Stimulated activated naive CD8-positive, alpha-beta T cell treated with anti-CD3 and anti-CD28 coated beads, Interleukin-15, amount 100 ng/mL, for 72 hours (primary cell): Measurements from ENCODE around the gene DUOXA2.
"Not testable (repeated sequence)": the region's sequence is repeated elsewhere in the genome, so short reads cannot be mapped to it uniquely, and the experiment has no call there.

ENCODE experiments used
- ATAC-seq: fragments of 150-1000 bp; cut with Tn5 transposase; 2 replicates; pipeline ENCODE4 v1.10.0; 2021; ENCODE audit warnings: mild to moderate bottlenecking, moderate library complexity
- DNase-seq, 2 donors: peaks; one replicate each; pipeline ENCODE4 v3.0.0; 2021 to 2022
- H3K27ac Mint-ChIP-seq, 2 donors: one replicate each; pipeline ENCODE4 v1.8.0; 2022; ENCODE audit warnings: mild to moderate bottlenecking in 2 of 2, mixed read lengths in 2 of 2, moderate library complexity in 2 of 2
- H3K27me3 Mint-ChIP-seq: one replicate; pipeline ENCODE4 v1.8.0; 2022; ENCODE audit warnings: mixed read lengths
- H3K4me1 Mint-ChIP-seq: one replicate; pipeline ENCODE4 v1.8.0; 2022; ENCODE audit warnings: mild to moderate bottlenecking, mixed read lengths
- H3K4me3 Mint-ChIP-seq, 2 donors: one replicate each; pipeline ENCODE4 v1.8.0; 2022; ENCODE audit warnings: mild to moderate bottlenecking in 2 of 2, mixed read lengths in 2 of 2, moderate library complexity in 1 of 2
- H3K9me3 Mint-ChIP-seq, 2 donors: one replicate each; pipeline ENCODE4 v1.8.0; 2022; ENCODE audit warnings: mixed read lengths in 2 of 2

Gene DUOXA2

DNA sequence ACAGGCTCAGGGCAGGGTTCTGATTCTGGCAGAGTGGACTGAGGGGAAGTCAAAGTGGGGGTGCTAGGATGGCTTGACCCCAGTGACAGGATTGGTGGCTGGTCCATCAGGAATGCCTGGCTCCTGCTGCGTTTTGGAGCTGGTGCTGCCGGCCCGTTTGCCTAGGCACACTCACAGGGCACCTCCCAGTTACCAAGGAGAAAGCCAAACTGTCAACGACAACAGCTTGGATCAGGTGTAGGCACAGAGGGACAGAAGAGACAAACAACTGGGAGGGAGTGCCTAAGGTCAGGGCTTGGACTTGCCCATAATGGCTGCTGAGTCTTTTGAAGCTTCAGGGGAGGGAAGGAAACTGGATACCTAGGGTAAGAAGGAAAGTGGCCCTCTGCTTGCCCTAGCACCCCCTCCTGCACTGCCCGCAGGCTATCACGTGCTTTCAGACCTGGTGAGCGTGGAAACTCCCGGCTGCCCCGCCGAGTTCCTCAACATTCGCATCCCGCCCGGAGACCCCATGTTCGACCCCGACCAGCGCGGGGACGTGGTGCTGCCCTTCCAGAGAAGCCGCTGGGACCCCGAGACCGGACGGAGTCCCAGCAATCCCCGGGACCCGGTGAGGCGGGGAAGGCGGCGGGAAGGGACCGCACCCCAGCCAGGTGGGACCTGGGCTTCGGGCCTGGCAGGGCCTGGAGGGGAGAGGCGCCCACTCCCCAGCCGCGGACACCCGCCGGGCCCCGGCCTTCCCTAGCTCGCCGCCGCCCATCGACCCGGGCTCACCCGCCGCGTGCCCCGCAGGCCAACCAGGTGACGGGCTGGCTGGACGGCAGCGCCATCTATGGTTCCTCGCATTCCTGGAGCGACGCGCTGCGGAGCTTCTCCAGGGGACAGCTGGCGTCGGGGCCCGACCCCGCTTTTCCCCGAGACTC, 20.8 kb downstream of the DUOXA2 start:
- Mint-ChIP-seq H3K4me3 (peak overlapping the region; percentile 78 to 81), H3K27ac (no peak overlapping the region), H3K27me3 (peaks cover 63% of the 10 kb centered on the region), H3K4me1 (peaks cover 16% of the 10 kb centered on the region), H3K9me3 (no peaks in the 10 kb centered on the region)
- no peak for DNase-seq
- peak; percentile 56 for ATAC-seq

DNA sequence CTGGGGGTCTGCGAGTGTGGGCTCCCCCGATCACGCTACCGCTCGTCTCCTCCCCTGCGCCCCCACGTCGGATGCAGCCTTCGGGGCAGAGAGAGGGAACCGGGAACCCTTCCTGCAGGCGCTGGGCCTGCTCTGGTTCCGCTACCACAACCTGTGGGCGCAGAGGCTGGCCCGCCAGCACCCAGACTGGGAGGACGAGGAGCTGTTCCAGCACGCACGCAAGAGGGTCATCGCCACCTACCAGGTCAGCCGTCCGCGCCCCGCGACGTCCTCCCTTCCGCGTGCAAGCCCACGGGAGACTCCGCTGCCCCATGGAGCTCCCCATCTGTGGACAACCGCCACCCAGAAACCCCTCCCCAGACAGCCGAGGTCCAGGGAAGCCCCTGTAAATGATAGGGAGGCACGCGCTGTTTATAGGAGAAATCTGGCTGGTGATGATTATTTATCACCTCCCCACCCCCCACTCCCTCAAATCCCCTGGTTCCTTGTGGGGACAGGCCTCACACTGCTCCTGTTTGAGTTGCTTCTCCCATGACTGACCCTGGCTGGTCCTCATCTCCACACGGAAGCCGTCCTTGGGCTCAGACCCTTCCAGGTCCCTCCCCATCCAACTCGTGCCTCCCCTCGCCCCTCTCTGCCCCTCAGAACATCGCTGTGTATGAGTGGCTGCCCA, 21.7 kb downstream of the DUOXA2 start:
- not testable (repeated sequence) for DNase-seq, H3K9me3 Mint-ChIP-seq, H3K27ac Mint-ChIP-seq
- peak overlapping the region; percentile 67 to 75 for H3K4me3 Mint-ChIP-seq
- H3K4me1 Mint-ChIP-seq = peaks cover 16% of the 10 kb centered on the region
- peak; percentile 2 for ATAC-seq
- H3K27me3 Mint-ChIP-seq = peaks cover 54% of the 10 kb centered on the region

DNA sequence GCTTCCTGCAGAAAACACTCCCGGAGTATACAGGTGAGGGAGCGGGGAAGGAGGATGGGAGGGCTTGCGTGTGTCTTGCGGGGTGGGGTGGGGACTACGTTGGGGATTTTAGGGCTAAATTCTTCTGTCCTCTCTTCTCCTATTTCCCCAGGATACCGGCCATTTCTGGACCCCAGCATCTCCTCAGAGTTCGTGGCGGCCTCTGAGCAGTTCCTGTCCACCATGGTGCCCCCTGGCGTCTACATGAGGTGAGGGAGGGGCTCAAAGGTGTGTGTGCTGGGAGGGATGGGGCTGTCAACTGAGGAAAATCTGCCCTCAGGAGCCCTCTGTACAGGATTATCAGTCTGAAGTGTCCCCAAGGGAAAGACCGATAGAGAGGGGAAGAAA, 22.2 kb downstream of the DUOXA2 start:
- DNase-seq (no peak), ATAC-seq (peak; percentile 36)
- Mint-ChIP-seq H3K9me3 (no peaks in the 10 kb centered on the region), H3K4me1 (peaks cover 16% of the 10 kb centered on the region), H3K4me3 (peak overlapping the region; percentile 67 to 75), H3K27me3 (peaks cover 49% of the 10 kb centered on the region), H3K27ac (no peak overlapping the region)

DNA sequence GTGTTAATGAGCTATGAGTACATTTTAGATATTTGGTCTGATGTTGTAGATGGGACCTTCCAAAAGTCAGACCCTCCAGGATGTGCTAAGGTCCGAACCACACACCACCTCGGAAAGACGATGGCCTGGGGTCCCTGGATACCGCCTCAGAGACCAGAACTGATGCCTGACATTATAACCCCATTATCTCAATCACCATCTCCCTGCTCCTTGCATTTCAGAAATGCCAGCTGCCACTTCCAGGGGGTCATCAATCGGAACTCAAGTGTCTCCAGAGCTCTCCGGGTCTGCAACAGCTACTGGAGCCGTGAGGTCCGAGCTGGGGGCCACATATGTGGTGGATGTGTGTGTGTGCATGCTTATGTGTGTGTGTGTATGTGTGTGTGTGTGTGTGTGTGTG, 23.6 kb downstream of the DUOXA2 start:
- Mint-ChIP-seq H3K27me3 (peaks cover 35% of the 10 kb centered on the region), H3K9me3 (no peaks in the 10 kb centered on the region), H3K27ac (no peak overlapping the region), H3K4me3 (no peak overlapping the region), H3K4me1 (peaks cover 16% of the 10 kb centered on the region)
- ATAC-seq (no peak), DNase-seq (no peak)

DNA sequence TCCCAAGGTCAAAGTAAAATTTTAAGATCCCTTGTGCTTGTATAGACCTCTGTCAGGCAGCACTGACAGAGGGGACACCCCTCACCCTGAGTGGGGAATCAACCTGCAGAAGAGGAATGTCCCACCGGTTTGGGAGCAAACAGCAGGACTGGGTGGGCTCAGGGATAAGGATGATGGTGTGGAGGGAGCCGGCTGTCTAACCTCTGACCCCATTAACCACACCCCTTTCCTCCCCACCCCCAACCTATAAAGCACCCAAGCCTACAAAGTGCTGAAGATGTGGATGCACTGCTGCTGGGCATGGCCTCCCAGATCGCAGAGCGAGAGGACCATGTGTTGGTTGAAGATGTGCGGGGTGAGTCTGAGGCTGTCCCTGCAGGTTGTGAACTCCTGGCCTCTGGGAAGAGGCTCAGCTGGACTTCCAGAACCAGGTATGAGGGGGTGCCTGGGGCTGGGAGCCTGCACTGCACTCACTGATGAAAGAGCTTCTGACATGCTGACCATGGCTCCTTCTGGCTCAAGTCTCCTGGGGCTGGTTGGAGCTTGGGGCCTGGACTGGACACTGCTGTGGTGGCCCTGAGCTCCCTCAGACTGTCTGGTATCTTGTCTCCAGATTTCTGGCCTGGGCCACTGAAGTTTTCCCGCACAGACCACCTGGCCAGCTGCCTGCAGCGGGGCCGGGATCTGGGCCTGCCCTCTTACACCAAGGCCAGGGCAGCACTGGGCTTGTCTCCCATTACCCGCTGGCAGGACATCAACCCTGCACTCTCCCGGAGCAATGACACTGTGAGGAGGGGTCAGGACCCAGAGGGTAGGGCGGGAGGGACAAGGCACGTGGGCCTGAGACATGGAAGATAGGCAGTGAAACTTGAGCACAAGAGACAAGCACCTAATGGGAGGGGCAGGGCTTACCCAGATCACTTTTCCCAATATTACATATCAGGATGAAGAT, 25.0 kb downstream of the DUOXA2 start:
- no peak overlapping the region for H3K27ac Mint-ChIP-seq
- no peak for DNase-seq
- ATAC-seq = no peak
- H3K27me3 Mint-ChIP-seq = peaks cover 22% of the 10 kb centered on the region
- H3K9me3 Mint-ChIP-seq = no peaks in the 10 kb centered on the region
- H3K4me1 Mint-ChIP-seq = peaks cover 16% of the 10 kb centered on the region
- H3K4me3 Mint-ChIP-seq = no peak overlapping the region

DNA sequence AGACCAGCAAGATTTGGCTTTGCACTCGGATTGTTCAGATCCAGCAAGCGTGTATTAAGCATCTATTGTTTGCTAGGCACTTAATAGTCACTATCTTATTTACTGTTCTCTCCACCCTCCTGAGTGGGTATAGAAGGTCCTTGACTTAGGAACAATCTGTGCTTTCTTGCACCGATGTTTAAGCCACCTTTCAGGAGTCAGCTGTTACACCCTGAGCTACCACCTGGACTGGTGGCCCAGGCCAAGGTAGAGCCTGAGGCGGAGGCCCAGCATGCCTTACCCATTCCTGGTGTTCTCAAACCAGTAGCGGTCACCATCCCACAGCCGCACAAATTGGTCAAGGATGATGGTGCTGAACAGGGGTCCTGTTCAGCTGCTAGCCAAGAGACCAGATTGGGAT, 25.6 kb downstream of the DUOXA2 start:
- peaks cover 12% of the 10 kb centered on the region for H3K4me1 Mint-ChIP-seq
- H3K9me3 Mint-ChIP-seq = no peaks in the 10 kb centered on the region
- DNase-seq (no peak), ATAC-seq (no peak)
- peaks cover 15% of the 10 kb centered on the region for H3K27me3 Mint-ChIP-seq
- no peak overlapping the region for H3K4me3 Mint-ChIP-seq
- H3K27ac Mint-ChIP-seq = no peak overlapping the region

DNA sequence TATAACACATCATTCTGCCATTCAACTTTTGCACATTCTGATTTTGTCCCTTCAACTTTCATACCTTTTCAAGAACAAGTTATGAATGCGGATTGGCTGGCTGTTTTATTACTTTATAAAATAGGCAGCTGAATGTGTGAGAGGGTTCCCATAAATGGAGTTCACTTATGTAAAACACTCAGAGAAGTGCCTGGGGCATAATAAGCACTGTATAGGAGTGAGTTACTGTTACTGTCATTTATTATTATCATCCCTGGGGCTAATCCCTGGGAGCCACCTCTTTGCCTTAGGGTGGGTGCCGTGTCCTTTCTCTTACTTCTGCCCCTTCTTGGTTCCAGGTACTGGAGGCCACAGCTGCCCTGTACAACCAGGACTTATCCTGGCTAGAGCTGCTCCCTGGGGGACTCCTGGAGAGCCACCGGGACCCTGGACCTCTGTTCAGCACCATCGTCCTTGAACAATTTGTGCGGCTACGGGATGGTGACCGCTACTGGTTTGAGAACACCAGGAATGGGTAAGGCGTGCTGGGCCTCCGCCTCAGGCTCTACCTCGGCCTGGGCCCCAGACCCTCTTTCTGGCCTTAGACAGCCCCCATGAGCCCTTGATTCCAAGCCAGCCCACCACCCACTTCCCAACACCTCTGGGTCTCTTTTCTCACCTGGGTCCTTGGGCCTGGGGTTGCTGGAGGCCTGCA, 26.6 kb downstream of the DUOXA2 start:
- DNase-seq (no peak), ATAC-seq (no peak)
- Mint-ChIP-seq H3K4me1 (peaks cover 8% of the 10 kb centered on the region), H3K9me3 (no peaks in the 10 kb centered on the region), H3K27ac (no peak overlapping the region), H3K27me3 (peaks cover 11% of the 10 kb centered on the region), H3K4me3 (no peak overlapping the region)

DNA sequence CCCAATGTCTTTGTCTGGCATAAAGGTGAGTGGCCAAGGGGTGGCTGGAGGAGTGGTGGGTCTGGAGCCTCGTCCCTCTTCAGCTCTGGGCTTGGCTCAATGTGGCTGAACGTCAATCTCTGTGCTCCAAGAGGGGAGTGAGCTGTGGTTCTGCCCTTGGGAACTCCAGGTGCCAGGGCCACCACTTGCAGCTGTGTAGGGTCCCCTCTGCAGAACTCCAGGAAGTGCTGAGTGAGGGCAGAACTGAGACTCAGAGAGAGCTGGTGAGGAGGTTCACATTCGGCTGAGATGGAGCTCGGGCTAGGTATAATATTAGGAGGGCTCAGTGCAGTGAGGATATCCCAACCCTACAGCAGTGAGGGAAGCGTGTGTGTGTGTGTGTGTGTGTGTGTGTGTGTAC, 27.3 kb downstream of the DUOXA2 start:
- DNase-seq (no peak), ATAC-seq (no peak)
- H3K4me1 Mint-ChIP-seq = peaks cover 3% of the 10 kb centered on the region
- no peak overlapping the region for H3K27ac Mint-ChIP-seq
- H3K4me3 Mint-ChIP-seq = no peak overlapping the region
- H3K27me3 Mint-ChIP-seq = peaks cover 5% of the 10 kb centered on the region
- H3K9me3 Mint-ChIP-seq = no peaks in the 10 kb centered on the region

DNA sequence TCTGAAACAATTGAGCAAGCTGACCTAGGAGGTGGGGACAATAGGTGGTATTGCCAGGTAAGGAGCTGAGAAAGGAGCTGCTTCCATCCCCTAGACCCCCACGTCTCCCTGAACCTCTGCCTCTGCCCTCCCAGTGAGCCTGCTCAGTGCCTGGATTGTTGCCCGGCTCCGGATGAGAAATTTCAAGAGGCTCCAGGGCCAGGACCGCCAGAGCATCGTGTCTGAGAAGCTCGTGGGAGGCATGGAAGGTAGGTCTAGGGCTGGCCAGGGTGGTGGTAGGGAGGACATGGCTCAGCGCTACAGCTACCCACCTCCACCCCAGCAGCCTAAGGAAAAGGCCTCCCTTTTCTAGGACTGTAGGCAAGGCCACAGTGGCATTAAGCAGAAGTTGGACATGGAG, 28.9 kb downstream of the DUOXA2 start:
- H3K4me1 Mint-ChIP-seq = no peaks in the 10 kb centered on the region
- no peak for ATAC-seq
- H3K4me3 Mint-ChIP-seq = no peak overlapping the region
- no peak overlapping the region for H3K27ac Mint-ChIP-seq
- no peaks in the 10 kb centered on the region for H3K9me3 Mint-ChIP-seq
- H3K27me3 Mint-ChIP-seq = no peaks in the 10 kb centered on the region
- DNase-seq = no peak

DNA sequence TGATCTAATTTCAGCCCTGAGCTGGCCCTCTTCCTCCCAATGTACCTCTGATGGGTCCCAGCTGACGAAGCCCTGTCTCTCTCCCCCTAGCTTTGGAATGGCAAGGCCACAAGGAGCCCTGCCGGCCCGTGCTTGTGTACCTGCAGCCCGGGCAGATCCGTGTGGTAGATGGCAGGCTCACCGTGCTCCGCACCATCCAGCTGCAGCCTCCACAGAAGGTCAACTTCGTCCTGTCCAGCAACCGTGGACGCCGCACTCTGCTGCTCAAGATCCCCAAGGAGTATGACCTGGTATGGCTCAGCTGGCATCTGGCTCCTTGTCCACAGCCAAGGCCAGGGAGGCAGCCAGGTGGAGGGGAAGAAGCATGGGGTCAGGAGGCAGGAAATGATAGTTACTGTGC, 29.8 kb downstream of the DUOXA2 start:
- H3K9me3 Mint-ChIP-seq = no peaks in the 10 kb centered on the region
- H3K4me3 Mint-ChIP-seq = no peak overlapping the region
- H3K27ac Mint-ChIP-seq = no peak overlapping the region
- no peaks in the 10 kb centered on the region for H3K27me3 Mint-ChIP-seq
- DNase-seq (no peak), ATAC-seq (no peak)
- peaks cover 3% of the 10 kb centered on the region for H3K4me1 Mint-ChIP-seq

DNA sequence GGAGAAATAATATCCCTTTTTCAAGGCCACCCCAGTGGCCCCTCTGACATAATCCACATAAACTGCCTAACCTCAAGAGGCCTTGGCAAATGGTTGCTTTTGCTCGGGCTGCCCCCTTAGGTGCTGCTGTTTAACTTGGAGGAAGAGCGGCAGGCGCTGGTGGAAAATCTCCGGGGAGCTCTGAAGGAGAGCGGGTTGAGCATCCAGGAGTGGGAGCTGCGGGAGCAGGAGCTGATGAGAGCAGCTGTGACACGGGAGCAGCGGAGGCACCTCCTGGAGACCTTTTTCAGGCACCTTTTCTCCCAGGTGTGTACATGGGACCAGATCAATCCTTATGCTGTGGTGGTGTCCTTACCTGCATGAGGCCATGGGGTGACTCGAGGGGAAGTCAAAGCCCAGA, 30.6 kb downstream of the DUOXA2 start:
- H3K27me3 Mint-ChIP-seq = no peaks in the 10 kb centered on the region
- DNase-seq = no peak
- ATAC-seq = no peak
- H3K4me1 Mint-ChIP-seq = peaks cover 5% of the 10 kb centered on the region
- H3K27ac Mint-ChIP-seq = peak overlapping the region in 1 of 2 donors; percentile 95
- no peaks in the 10 kb centered on the region for H3K9me3 Mint-ChIP-seq
- H3K4me3 Mint-ChIP-seq = no peak overlapping the region

DNA sequence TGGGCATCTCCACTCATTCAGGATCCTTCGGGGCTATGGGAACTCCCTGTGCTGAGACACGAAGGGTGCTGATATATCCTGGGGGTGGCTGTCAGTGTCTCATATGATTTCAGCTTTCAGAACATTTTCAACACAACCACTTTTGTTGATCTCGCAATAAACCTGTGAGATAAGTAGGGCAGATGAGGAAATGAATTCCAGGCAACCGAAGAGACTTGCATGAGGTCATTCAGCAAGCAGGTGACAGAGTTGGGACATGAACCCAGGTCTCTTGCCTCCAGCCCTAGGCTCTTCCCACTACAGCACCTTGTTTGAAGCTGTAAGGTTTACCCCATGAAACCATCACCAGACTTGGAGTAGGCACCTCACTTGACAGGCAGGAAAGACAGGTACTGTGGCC, 32.3 kb downstream of the DUOXA2 start:
- no peaks in the 10 kb centered on the region for H3K27me3 Mint-ChIP-seq
- H3K4me1 Mint-ChIP-seq = peaks cover 5% of the 10 kb centered on the region
- DNase-seq (no peak), ATAC-seq (no peak)
- no peak overlapping the region for H3K27ac Mint-ChIP-seq
- H3K9me3 Mint-ChIP-seq = no peaks in the 10 kb centered on the region
- no peak overlapping the region for H3K4me3 Mint-ChIP-seq

DNA sequence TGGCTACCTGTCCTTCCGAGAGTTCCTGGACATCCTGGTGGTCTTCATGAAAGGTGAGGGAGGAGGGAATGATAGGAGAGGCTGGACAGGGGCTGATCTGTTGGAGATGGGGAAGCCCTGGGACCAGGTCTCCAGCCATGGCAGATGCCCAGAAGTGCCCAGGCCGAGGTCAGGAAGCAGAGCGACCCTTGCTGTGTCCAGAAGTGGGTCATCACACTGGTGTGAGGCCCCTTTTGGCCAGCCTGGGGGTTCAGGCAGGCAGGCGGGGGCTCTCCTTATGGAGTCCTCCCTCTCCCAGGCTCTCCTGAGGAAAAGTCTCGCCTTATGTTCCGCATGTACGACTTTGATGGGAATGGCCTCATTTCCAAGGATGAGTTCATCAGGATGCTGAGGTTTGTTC, 33.5 kb downstream of the DUOXA2 start:
- Mint-ChIP-seq H3K9me3 (no peaks in the 10 kb centered on the region), H3K4me1 (peaks cover 5% of the 10 kb centered on the region), H3K27me3 (no peaks in the 10 kb centered on the region), H3K4me3 (no peak overlapping the region), H3K27ac (peak overlapping the region in 1 of 2 donors; percentile 48)
- no peak for ATAC-seq
- DNase-seq = no peak

DNA sequence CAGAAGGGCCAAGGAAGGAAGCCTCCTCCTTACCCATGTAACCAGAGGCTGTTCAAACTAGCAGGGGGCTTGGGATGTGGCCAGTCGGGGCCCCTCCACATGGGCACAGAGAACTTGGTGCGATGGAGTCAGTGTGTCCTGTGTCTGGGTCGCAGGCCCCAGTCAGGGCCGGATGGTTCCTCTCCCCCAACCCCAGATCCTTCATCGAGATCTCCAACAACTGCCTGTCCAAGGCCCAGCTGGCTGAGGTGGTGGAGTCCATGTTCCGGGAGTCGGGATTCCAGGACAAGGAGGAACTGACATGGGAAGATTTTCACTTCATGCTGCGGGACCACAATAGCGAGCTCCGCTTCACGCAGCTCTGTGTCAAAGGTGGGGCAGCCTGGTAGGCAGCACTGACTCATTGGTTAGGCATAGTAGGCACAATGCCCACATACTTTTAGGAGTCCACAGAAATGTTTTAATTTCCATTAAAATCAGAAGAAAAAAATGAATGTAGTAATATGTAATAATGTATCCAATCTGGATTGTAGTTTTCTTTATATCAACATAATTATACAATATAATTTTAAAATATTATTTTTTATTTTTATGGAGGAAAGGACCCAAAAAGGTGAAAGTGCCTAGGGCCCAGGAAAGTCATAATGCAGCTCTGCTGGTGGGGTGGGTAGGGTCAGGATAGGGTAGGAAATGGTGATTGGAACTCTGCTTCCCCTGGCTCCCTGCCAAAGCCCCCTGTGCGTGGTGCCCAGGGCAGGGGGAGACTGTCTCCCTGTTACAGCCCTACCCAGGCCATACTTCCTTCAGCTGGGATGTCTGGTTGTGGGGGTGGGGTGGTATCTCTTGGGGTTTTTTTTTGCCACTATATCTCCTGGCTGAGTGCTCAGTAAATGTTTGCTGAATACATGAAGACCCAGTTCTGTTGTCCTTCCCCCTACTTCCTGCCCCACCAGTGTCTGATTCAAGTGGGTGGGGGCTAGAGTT, 34.2 kb downstream of the DUOXA2 start:
- no peak for DNase-seq
- Mint-ChIP-seq H3K4me1 (peaks cover 5% of the 10 kb centered on the region), H3K27ac (peak overlapping the region in 1 of 2 donors; percentile 87), H3K9me3 (no peaks in the 10 kb centered on the region), H3K27me3 (no peaks in the 10 kb centered on the region), H3K4me3 (no peak overlapping the region)
- no peak for ATAC-seq
